ENCODE measurements around the gene UGT1A9.

DNA sequence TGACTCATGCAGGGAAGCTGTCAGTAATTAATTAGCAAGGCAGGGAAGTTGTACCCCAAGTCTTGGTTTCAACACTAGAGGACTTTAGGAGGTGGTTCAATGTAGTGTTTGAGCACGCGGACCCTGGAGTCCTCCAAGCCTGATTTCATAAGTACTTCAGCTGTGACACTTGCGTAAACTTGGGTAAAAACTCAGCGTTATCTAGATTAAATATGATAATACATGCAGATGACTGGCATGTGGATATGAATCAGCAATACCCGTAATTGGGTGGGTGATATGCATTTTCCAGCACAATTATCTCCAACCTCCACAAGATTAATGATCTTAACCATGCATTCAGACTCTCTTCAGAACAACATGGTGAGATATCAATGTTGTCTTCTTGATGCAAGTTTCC lies 15.2 kb downstream of the UGT1A9 start:
- TF ChIP-seq POLR2A (IDR thresholded peaks at IDR 0.05) (no peak), EP300 (IDR thresholded peaks at IDR 0.05) (no peak)
- TF ChIP-seq, protein P1, sequence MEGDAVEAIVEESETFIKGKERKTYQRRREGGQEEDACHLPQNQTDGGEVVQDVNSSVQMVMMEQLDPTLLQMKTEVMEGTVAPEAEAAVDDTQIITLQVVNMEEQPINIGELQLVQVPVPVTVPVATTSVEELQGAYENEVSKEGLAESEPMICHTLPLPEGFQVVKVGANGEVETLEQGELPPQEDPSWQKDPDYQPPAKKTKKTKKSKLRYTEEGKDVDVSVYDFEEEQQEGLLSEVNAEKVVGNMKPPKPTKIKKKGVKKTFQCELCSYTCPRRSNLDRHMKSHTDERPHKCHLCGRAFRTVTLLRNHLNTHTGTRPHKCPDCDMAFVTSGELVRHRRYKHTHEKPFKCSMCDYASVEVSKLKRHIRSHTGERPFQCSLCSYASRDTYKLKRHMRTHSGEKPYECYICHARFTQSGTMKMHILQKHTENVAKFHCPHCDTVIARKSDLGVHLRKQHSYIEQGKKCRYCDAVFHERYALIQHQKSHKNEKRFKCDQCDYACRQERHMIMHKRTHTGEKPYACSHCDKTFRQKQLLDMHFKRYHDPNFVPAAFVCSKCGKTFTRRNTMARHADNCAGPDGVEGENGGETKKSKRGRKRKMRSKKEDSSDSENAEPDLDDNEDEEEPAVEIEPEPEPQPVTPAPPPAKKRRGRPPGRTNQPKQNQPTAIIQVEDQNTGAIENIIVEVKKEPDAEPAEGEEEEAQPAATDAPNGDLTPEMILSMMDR (IDR thresholded peaks at IDR 0.05) = no peak
